Measurements from ENCODE around the gene SGMS1. TPM values are rescaled to one million over a fixed set of nuclear protein-coding genes. Genes with fewer than 3 reads are reported as not detected.
"Not testable (repeated sequence)": the region's sequence is repeated elsewhere in the genome, so short reads cannot be mapped to it uniquely, and the experiment has no call there.

The SGMS1 gene
- total RNA-seq, 2 experiments from 2014 or later = 9.8 to 11.3 TPM

DNA sequence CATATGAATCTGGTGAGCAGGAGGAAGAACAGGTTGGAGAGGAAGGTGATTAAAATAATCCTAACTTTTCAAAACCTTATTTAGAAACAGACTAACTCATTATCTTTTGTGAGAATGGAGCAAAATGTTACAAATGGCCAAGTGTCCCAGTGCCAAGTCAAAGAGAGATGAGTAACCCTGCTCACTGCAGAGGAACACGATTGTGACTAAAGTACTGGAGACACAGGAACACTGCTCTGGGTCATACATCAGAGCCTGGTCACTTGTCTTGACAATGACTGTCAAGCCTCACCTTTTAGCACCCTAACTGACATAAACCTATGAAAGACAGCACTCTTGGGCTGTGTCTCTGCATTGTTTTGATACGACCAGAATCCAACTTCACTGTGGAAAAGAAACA, 108.8 kb downstream of the SGMS1 start:
- H3K27ac Mint-ChIP-seq = no peak overlapping the region
- H3K27me3 Mint-ChIP-seq = no peaks in the 10 kb centered on the region

DNA sequence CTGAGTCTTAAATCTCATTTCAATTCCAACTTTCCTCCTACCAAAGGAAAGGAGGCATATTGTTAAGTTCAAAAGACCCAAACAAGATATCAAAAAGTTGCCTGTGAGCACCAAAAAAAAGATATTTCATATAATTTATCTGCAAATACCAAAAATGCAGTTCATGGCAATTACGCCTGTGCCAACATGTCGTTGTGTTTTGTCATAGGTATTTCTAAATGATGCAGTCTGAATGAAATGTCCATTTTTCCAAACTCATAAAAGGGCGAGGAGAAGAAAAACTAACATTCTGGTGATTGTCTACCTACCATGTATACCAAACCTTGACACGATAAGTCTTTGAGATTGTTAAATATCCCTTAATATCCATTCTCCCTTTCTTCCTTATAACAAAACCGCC, 109.8 kb downstream of the SGMS1 start:
- H3K27ac Mint-ChIP-seq = no peak overlapping the region
- no peaks in the 10 kb centered on the region for H3K27me3 Mint-ChIP-seq
- H3K4me1 Mint-ChIP-seq = peaks cover 42% of the 10 kb centered on the region
- no peak for DNase-seq
- H3K36me3 Mint-ChIP-seq = peaks cover 17% of the 10 kb centered on the region
- H3K4me3 Mint-ChIP-seq = no peak overlapping the region
- H3K9me3 Mint-ChIP-seq = no peaks in the 10 kb centered on the region

More for the DNA sequence above, 108.8 kb downstream of the SGMS1 start:
- H3K4me3 Mint-ChIP-seq = no peak overlapping the region
- H3K4me1 Mint-ChIP-seq = peaks cover 33% of the 10 kb centered on the region
- no peaks in the 10 kb centered on the region for H3K9me3 Mint-ChIP-seq
- peaks cover 15% of the 10 kb centered on the region for H3K36me3 Mint-ChIP-seq
- DNase-seq = no peak

DNA sequence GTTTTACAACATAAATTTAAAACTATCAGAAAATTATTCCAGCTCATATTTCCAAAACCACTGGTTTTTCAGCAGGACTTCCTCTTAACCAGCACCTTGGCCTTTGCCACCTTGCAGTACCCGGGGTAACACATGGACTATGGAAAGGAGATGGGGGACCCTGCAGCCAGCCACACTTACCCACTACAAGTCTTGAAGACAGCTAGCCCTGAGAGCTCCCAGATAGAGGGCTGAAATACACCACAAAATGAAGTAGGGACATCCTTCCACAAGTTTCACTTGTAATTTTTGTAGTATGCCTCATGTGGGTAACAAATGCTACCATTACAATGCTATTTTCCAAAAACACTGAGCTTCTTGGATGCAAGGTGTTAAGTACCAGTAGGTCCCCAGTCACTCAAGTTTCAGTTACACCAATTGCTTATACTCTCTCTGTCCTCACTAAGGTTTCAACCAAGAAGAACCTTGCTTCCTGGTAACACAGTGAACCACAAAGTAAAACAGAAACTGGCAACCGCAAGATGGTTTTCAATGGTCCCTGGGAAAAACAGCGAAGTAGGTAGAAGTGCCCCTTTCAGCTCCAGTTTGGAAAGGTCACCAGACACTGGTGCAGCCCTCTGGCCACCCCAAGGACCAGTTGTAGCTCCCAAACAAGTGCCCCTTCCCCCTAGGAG, 110.9 kb downstream of the SGMS1 start:
- Mint-ChIP-seq H3K4me3 (no peak overlapping the region), H3K27me3 (no peaks in the 10 kb centered on the region), H3K27ac (peak overlapping the region; percentile 52), H3K4me1 (peaks cover 46% of the 10 kb centered on the region), H3K9me3 (no peaks in the 10 kb centered on the region), H3K36me3 (peaks cover 15% of the 10 kb centered on the region)
- DNase-seq = peak; percentile 19

DNA sequence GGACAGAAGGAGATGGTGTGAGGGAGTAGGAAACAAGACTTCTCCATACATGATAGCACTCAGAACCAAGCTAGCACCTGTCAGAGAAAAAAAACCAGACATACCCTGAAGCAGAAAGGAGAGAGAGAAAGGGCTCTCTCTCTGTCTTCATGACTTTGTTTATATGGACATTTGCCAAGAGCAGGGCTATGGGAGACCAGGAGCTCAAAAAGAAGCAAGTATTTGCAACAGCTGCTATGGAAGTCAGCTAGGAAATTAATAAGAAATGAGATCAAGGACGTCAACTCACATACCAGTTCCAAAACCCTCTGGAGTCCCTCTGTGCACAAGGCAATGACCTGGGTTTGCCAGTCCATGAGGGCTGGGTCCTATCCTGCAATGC, 111.6 kb downstream of the SGMS1 start:
- Mint-ChIP-seq H3K4me1 (peaks cover 46% of the 10 kb centered on the region), H3K4me3 (no peak overlapping the region), H3K36me3 (peaks cover 15% of the 10 kb centered on the region)

DNA sequence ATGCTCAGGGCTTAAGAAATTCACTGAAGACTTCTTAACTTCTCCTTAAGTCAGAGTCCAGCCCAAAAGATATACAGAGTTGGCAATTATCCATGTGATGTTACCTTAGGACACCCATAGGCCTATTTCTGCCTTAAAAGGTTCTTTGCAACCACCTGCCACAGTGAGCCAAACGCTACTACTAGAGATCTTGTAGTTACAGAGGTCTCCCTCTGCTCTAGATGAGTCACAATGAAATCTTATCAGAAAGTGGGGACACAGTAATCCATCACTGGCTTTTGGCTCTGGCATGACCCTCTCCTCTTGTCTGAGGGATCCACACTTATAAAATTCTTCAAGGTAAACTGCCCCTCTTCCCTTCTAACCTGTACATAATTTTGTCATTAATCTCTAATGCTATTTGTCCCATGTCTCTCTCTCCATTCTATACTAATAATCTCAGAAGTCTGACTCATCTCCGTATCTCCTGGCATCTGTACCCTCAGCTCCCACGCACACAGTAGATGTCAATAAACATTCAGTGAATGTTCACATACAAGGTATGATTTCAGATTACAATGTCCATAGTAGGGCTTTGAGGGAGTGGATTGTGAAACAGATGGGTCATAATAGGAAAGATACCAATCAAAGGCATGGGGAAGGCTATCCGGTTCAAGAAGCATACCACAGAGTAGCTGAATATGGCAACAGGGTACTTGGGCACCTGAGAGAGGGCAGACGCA, 112.1 kb downstream of the SGMS1 start:
- peaks cover 15% of the 10 kb centered on the region for H3K36me3 Mint-ChIP-seq
- no peaks in the 10 kb centered on the region for H3K9me3 Mint-ChIP-seq
- H3K4me3 Mint-ChIP-seq = no peak overlapping the region
- H3K27me3 Mint-ChIP-seq = no peaks in the 10 kb centered on the region
- H3K4me1 Mint-ChIP-seq = peaks cover 46% of the 10 kb centered on the region
- H3K27ac Mint-ChIP-seq = no peak overlapping the region
- no peak for DNase-seq

More for the DNA sequence above, 111.6 kb downstream of the SGMS1 start:
- Mint-ChIP-seq H3K9me3 (no peaks in the 10 kb centered on the region), H3K27ac (no peak overlapping the region), H3K27me3 (no peaks in the 10 kb centered on the region)
- no peak for DNase-seq

DNA sequence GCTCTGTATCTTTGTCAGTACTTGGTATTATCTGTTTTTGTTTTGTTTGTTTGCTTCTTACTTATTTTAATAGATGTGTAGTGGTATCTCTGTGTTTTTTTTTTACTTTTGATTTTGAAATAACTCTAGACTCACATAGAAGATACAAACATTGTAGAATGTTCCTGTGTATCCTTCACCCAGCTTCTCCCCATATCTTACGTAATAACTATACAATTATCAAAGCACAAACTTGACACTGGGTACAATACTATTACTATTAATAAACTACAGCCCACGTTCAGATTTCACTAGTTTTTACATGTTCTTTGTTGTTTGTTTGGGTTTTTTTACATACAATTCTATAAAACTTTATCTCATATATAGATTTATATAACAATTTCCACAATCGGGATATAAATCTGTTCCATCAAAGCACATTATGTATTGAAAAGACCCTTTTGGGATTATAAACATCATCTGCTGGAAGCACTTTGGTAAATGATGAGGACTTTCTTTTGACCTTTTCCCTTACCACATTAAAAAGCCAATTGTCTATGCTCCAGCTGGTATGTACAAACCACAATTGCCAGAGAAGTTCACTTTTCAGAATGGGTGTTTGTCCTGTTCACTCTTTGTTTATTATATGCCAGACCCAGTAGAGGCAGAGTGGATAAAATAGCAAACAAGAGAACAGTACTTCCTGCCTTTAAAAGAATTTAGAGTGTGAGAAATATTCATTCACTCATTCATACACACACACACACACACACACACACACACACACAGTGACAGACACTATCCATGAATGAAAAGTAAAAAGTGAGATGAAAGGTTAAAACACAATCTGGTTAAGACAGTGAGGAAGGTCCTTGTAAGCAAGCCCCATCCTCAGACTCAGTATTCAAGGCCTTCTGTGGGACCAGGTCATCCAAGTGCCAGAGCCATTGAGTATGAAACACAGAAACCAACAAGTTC, 113.0 kb downstream of the SGMS1 start:
- Mint-ChIP-seq H3K4me3 (no peak overlapping the region), H3K36me3 (peaks cover 16% of the 10 kb centered on the region), H3K27ac (no peak overlapping the region), H3K27me3 (no peaks in the 10 kb centered on the region), H3K9me3 (no peaks in the 10 kb centered on the region), H3K4me1 (peaks cover 50% of the 10 kb centered on the region)
- no peak for DNase-seq

DNA sequence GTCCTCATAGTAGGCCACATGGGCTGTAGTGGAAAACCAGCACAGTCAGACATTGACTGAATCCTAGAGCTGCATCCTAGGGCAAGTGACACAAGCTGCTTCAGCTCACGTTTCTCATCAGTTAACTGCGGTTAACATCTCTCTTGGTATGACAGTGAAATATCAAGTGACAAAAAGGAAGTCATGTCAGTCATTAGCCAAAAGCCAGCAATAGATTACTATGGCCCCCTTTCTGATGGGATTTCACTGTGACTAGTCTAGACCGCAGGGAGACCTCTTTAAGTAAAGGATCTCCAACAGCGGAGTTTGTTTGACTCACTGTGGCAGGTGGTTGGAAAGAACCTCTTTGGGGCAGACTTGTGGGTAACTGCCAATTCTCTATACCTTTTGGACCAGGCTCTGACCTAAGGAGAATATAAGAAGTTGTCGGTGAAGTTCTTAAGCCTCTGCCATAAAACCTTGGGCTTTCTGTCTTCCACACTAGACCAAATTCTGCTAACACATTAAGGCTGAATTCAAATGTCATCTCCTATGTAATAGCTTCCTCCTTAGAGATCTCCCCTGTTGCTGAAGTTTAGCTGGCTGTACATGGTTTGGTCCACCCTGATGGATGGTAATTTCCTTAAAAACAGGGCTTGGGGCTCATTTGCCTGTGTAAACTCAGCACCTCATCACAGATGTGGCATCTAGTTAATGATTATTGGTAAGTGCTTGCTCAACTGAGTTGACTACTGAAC, 115.3 kb downstream of the SGMS1 start:
- H3K4me3 Mint-ChIP-seq = no peak overlapping the region
- no peak overlapping the region for H3K27ac Mint-ChIP-seq
- no peak for DNase-seq
- H3K9me3 Mint-ChIP-seq = no peaks in the 10 kb centered on the region
- H3K36me3 Mint-ChIP-seq = peaks cover 17% of the 10 kb centered on the region
- H3K27me3 Mint-ChIP-seq = no peaks in the 10 kb centered on the region
- H3K4me1 Mint-ChIP-seq = peaks cover 57% of the 10 kb centered on the region

DNA sequence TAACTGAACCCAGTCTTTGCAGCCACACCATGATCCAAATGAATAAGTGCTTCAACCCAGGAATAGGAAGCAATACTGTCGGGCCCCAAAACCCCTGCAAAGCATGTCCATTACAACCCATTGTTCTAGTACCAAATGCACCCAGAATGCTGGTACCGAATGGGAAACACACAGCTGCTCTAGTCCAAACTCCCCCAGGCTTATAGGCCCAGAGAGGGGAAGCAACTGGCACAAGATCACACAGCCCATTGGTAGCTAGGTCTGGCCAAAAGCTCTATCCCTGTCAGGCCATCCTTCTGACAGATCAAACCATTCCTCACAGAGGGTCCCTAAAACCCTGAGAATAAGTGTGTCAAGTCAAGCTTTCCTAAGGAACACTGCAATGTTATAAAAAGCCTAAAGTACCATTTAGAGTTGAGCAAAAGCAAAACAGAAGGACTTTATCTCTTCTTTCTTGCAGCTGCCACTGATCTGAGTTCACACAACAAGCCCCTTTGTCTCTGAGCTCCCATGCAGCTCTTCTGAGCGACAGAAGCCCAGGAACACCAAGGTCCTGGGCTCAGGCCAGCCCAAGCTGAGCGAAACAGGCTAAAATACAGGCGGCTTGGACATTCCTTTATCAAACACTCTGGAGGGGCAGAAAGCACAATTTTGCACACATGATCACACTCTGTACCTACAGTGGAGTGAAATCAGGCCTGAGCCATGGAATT, 116.7 kb downstream of the SGMS1 start:
- DNase-seq = no peak
- Mint-ChIP-seq H3K27me3 (no peaks in the 10 kb centered on the region), H3K9me3 (no peaks in the 10 kb centered on the region), H3K4me1 (peaks cover 57% of the 10 kb centered on the region), H3K27ac (no peak overlapping the region), H3K36me3 (peaks cover 17% of the 10 kb centered on the region), H3K4me3 (no peak overlapping the region)

DNA sequence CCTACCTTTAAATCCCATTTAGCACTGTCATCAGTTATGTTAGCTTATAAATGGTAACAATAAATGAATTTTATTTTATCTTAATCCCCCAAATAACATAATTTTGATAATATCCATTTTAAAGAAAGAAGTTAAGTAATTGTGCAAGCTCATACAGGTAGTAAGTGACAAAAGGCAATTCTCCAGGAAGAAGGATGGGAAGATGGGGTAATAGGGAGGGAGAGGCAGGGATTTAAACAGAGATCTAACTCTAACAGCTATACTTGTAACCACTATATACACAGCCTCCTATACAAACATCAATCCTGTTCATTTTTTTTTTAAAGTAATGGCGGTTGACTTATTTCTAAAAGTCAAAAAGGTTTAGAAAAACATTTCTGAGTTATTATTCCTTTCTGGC, 119.4 kb downstream of the SGMS1 start:
- peaks cover 50% of the 10 kb centered on the region for H3K4me1 Mint-ChIP-seq
- peaks cover 2% of the 10 kb centered on the region for H3K9me3 Mint-ChIP-seq
- peaks cover 16% of the 10 kb centered on the region for H3K36me3 Mint-ChIP-seq
- DNase-seq = no peak
- no peak overlapping the region for H3K4me3 Mint-ChIP-seq
- H3K27ac Mint-ChIP-seq = no peak overlapping the region
- no peaks in the 10 kb centered on the region for H3K27me3 Mint-ChIP-seq

DNA sequence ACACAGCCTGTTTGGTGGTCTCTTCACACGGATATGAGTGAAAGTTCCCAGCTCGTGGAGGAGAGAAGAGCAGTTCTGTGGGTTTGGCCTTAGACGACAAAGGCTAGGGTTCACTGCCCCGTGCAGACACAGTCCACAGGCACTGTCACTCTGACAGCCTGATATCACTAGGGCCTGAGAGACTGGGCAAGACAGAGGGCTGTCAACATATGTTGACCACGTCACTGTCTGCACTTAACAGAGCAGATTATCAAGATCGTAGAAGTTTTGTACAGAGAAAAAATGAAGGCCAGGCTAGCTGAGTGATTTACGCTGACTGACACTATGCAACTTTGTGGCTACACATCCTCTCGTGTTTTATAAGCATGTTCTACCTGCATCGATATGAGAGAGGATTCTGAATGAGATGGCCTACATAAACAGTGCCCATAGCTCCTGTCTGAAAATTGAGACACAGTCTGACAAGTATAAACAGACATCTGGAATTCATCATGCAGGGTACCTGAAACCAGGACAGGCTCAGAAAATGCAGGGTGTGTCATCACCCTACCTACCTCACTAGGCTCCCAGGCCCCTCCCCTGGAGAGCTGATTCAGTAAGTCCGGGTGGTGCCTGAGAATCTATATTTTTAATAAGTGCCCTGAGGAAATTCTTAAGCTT, 120.0 kb downstream of the SGMS1 start:
- Mint-ChIP-seq H3K4me3 (no peak overlapping the region), H3K27me3 (no peaks in the 10 kb centered on the region), H3K27ac (no peak overlapping the region), H3K9me3 (peaks cover 2% of the 10 kb centered on the region), H3K4me1 (peaks cover 47% of the 10 kb centered on the region), H3K36me3 (peaks cover 15% of the 10 kb centered on the region)
- no peak for DNase-seq

DNA sequence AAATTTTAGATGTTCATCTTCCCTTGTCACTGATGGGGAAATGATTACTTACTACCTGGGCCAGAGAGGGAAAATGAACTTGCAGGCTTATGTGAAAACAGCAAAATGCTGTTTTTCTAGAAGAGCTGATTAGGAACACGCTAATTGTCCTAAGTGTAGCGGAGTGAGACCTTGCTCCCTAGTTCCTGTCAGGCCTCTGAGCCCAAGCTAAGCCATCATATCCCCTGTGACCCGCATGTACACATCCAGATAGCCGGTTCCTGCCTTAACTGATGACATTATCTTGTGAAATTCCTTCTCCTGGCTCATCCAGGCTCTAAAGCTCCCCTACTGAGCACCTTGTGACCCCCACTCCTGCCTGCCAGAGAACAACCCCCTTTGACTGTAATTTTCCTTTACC, 120.6 kb downstream of the SGMS1 start:
- peaks cover 47% of the 10 kb centered on the region for H3K4me1 Mint-ChIP-seq
- not testable (repeated sequence) for H3K27ac Mint-ChIP-seq

DNA sequence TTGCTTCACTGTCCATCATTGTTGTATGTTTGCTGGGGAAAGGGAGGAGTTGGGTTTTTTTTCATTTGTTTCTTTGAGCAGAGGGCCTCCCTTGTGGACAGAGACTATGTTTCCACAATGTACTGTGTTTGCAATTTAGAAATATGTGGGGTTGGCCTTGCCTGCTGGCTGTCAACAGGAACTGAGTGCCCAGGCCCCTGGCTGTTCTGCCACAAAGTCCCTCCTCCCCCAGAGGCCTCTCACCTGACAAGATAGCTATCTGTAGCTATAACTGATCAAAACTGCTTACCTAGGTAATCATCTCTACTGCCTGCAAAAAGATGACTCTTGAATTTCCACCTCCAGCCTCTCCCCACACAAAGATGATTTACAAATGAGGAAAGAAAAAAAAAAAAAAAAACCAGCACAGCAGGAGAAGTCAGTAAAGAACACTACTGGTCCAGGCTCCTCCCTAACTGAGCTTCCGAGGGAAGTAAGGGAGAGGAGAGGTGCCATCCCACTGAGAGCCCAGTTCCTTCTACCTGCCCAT, 121.8 kb downstream of the SGMS1 start:
- no peaks in the 10 kb centered on the region for H3K27me3 Mint-ChIP-seq
- peak overlapping the region; percentile 84 for H3K27ac Mint-ChIP-seq
- peaks cover 5% of the 10 kb centered on the region for H3K9me3 Mint-ChIP-seq
- H3K4me3 Mint-ChIP-seq = no peak overlapping the region
- peaks cover 58% of the 10 kb centered on the region for H3K4me1 Mint-ChIP-seq
- DNase-seq = no peak
- H3K36me3 Mint-ChIP-seq = peaks cover 29% of the 10 kb centered on the region

More for the DNA sequence above, 120.6 kb downstream of the SGMS1 start:
- H3K4me3 Mint-ChIP-seq, H3K9me3 Mint-ChIP-seq, H3K27me3 Mint-ChIP-seq, DNase-seq: not testable (repeated sequence)
- peaks cover 19% of the 10 kb centered on the region for H3K36me3 Mint-ChIP-seq

DNA sequence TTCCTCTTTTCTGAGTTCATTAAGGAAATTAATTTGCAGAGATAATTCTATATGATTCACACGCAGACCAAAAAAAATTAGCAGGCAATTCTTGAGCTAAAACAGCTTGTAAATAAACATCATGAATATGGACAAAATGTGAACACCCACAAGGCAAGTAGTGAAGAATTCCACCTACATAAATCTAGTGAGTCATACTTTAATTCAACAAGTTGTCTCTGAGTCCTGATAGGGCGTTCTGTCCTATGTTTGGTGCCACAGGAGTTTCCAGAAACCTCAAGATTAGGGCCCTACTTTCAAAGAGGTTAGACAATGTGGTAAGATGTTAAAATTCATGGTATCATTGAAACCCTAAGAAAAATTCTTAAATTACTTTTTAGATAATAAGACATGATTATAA, 122.3 kb downstream of the SGMS1 start:
- Mint-ChIP-seq H3K27me3 (no peaks in the 10 kb centered on the region), H3K4me1 (peaks cover 62% of the 10 kb centered on the region), H3K27ac (no peak overlapping the region), H3K36me3 (peaks cover 31% of the 10 kb centered on the region), H3K4me3 (no peak overlapping the region), H3K9me3 (peaks cover 5% of the 10 kb centered on the region)
- DNase-seq = no peak
